ENCODE measurements around the gene MGMT. TPM values are rescaled to one million over a fixed set of nuclear protein-coding genes. Genes with fewer than 3 reads are reported as not detected.

The MGMT gene
- total and polyA plus RNA-seq, 2 donors (not counting 1 experiment from before 2014, with no cell fraction given), result 1.9 to 29.1 TPM

DNA sequence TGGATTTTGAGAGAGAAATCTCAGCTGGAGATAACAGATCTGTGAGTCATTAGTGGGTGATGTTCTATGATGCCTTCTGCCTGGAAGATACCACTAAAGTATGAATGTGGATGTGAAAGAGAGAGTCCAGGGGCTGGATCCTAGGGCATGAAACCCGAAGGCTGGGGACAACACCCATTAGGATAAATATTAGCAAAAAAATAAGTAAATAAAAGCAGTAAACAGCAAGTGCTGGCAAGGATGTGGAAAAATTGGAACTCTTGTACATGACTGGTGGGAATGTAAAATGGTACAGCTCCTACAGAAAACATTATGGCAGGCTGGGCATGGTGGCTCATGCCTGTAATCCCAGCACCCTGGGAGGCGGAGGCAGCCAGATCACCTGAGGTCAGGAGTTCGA, 16.6 kb upstream of the MGMT start:
- DNase-seq (ENCODE audit: low read depth in 2 of 2), result no peak
- H3K9me3 ChIP-seq (ENCODE audit: control insufficient read depth, insufficient read depth, low read depth, low read length), result no peaks in the 10 kb centered on the region
- H3K4me2 ChIP-seq (ENCODE audit: extremely low read depth, insufficient read depth, low read length), result no peak overlapping the region
- no peak overlapping the region for H3K9ac ChIP-seq (ENCODE audit: insufficient read depth, low read length)
- H2AFZ ChIP-seq (ENCODE audit: low read length), result no peak overlapping the region
- H3K4me1 ChIP-seq (ENCODE audit: control insufficient read depth, extremely low read depth, insufficient read depth, low read length), result no peaks in the 10 kb centered on the region
- H3K36me3 ChIP-seq (ENCODE audit: control insufficient read depth, insufficient read depth, low read length), result no peaks in the 10 kb centered on the region
- H3K27ac ChIP-seq (ENCODE audit: insufficient read depth, low read length), result no peak overlapping the region
- no peak overlapping the region for H3K4me3 ChIP-seq (replicated peaks in 1 of 4; ENCODE audit: control extremely low read depth in 1 of 4, insufficient read depth in 1 of 4, low read depth in 3 of 4, low read length in 4 of 4)
- TF ChIP-seq EZH2 (IDR thresholded peaks at IDR 0.05; ENCODE audit: low read length, missing control alignments) (no peak), CTCF (conservative IDR thresholded peaks at IDR 0.05 in 1 of 2, IDR thresholded peaks at IDR 0.05 in 1 of 2; ENCODE audit: low read depth in 1 of 2, low read length in 2 of 2) (no peak)
- no peaks in the 10 kb centered on the region for H3K27me3 ChIP-seq (ENCODE audit: control insufficient read depth, insufficient read depth, low read length)
- H3K79me2 ChIP-seq (ENCODE audit: control insufficient read depth, insufficient read depth, low read length), result no peaks in the 10 kb centered on the region
- no peaks in the 10 kb centered on the region for H4K20me1 ChIP-seq (ENCODE audit: control insufficient read depth, extremely low read depth, insufficient read depth, low read length)

- Histone ChIP-seq H3K9me3 (ENCODE audit: control insufficient read depth, insufficient read depth, low read depth, low read length) (no peaks in the 10 kb centered on the region), H3K4me2 (ENCODE audit: extremely low read depth, insufficient read depth, low read length) (no peak overlapping the region), H3K79me2 (ENCODE audit: control insufficient read depth, insufficient read depth, low read length) (no peaks in the 10 kb centered on the region), H3K27ac (ENCODE audit: insufficient read depth, low read length) (no peak overlapping the region), H3K9ac (ENCODE audit: insufficient read depth, low read length) (no peak overlapping the region), H3K4me1 (ENCODE audit: control insufficient read depth, extremely low read depth, insufficient read depth, low read length) (no peaks in the 10 kb centered on the region), H3K36me3 (ENCODE audit: control insufficient read depth, insufficient read depth, low read length) (no peaks in the 10 kb centered on the region), H3K4me3 (replicated peaks in 1 of 4; ENCODE audit: control extremely low read depth in 1 of 4, insufficient read depth in 1 of 4, low read depth in 3 of 4, low read length in 4 of 4) (no peak overlapping the region), H3K27me3 (ENCODE audit: control insufficient read depth, insufficient read depth, low read length) (no peaks in the 10 kb centered on the region), H4K20me1 (ENCODE audit: control insufficient read depth, extremely low read depth, insufficient read depth, low read length) (no peaks in the 10 kb centered on the region), H2AFZ (ENCODE audit: low read length) (no peak overlapping the region)
- DNase-seq (ENCODE audit: low read depth in 2 of 2), result no peak
- TF ChIP-seq CTCF (conservative IDR thresholded peaks at IDR 0.05 in 1 of 2, IDR thresholded peaks at IDR 0.05 in 1 of 2; ENCODE audit: low read depth in 1 of 2, low read length in 2 of 2) (no peak), EZH2 (IDR thresholded peaks at IDR 0.05; ENCODE audit: low read length, missing control alignments) (no peak)
Observed at GRCh38 chr10:129455625-129456024, 11.4 kb upstream of the MGMT start.

DNA sequence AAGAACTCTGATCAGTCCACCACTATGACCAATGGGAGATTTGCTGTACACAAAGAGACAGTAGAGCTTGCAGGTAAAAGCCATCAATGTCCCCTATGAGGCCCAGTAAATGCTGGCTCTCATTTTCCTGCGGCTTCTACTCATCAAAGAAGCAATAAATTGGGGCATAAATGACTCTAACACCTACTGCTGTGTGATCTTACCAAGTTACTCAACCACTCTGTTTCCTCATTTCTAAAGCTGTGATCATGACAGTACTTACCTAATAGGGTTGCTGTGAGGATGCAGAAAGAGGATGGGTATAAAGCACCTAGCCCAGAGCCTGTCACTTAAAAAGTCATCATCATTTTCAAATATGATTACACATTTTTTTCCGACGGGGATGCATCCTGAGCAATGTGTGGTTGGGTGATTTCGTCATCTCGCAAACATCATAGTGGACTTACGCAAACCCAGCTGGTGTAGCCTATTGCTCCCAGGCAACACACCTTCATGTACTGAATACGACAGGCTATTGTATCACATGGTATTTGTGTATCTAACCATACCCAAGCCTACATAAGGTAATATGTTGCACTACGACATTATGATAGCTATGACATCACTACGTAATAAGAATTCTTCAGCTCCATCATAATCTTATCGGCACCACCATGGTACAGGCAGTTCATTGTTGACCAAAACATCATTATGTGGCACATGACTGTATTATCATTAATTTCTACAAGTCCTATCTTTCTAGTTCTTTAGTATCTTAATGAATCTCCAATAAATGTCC, 7.1 kb upstream of the MGMT start:
- no peak overlapping the region for H2AFZ ChIP-seq (ENCODE audit: low read length)
- no peaks in the 10 kb centered on the region for H3K9me3 ChIP-seq (ENCODE audit: control insufficient read depth, insufficient read depth, low read depth, low read length)
- no peak for DNase-seq (ENCODE audit: low read depth in 2 of 2)
- H3K79me2 ChIP-seq (ENCODE audit: control insufficient read depth, insufficient read depth, low read length), result no peaks in the 10 kb centered on the region
- no peak for TF ChIP-seq CTCF (conservative IDR thresholded peaks at IDR 0.05 in 1 of 2, IDR thresholded peaks at IDR 0.05 in 1 of 2; ENCODE audit: low read depth in 1 of 2, low read length in 2 of 2)
- TF ChIP-seq EZH2 (IDR thresholded peaks at IDR 0.05; ENCODE audit: low read length, missing control alignments), result no peak
- no peak overlapping the region for H3K4me2 ChIP-seq (ENCODE audit: extremely low read depth, insufficient read depth, low read length)
- H3K27ac ChIP-seq (ENCODE audit: insufficient read depth, low read length), result no peak overlapping the region
- no peaks in the 10 kb centered on the region for H3K4me1 ChIP-seq (ENCODE audit: control insufficient read depth, extremely low read depth, insufficient read depth, low read length)
- H4K20me1 ChIP-seq (ENCODE audit: control insufficient read depth, extremely low read depth, insufficient read depth, low read length), result no peaks in the 10 kb centered on the region
- H3K4me3 ChIP-seq (replicated peaks in 1 of 4; ENCODE audit: control extremely low read depth in 1 of 4, insufficient read depth in 1 of 4, low read depth in 3 of 4, low read length in 4 of 4), result no peak overlapping the region
- H3K9ac ChIP-seq (ENCODE audit: insufficient read depth, low read length), result no peak overlapping the region
- H3K27me3 ChIP-seq (ENCODE audit: control insufficient read depth, insufficient read depth, low read length), result no peaks in the 10 kb centered on the region
- no peaks in the 10 kb centered on the region for H3K36me3 ChIP-seq (ENCODE audit: control insufficient read depth, insufficient read depth, low read length)

All from fibroblast of lung (primary cell).